ENCODE data around the gene BLVRB.
"Not testable (repeated sequence)": the region's sequence is repeated elsewhere in the genome, so short reads cannot be mapped to it uniquely, and the experiment has no call there.

The BLVRB gene

GRCh38 chr19:40449506-40449905 is 16.0 kb downstream of the BLVRB start:
- DNase-seq (ENCODE audit: low spot score) = no peak

GRCh38 chr19:40446263-40446784 is 19.2 kb downstream of the BLVRB start:
- DNase-seq (ENCODE audit: low spot score) = no peak

GRCh38 chr19:40445780-40446262 is 19.7 kb downstream of the BLVRB start:
- peak; percentile 22 for DNase-seq (ENCODE audit: low spot score)

- DNase-seq (ENCODE audit: low spot score) = no peak
These were observed 20.7 kb downstream of the BLVRB start for GRCh38 chr19:40444825-40445312.

- DNase-seq (ENCODE audit: low spot score) = peak; percentile 98
These were observed 21.3 kb downstream of the BLVRB start, which contains the start of gene SERTAD3 for GRCh38 chr19:40444000-40444824. TSS of gene SERTAD3 (minus strand) at chr19:40444335. CDS start at chr19:40442080, 2,255 bp downstream.

GRCh38 chr19:40443131-40443999 is 22.2 kb downstream of the BLVRB start:
- DNase-seq (ENCODE audit: low spot score) = peak; percentile 99

GRCh38 chr19:40442328-40443130 is 23.0 kb downstream of the BLVRB start:
- no peak for DNase-seq (ENCODE audit: low spot score)

GRCh38 chr19:40441719-40442253 is 23.8 kb downstream of the BLVRB start:
- DNase-seq (ENCODE audit: low spot score) = no peak

- DNase-seq (ENCODE audit: low spot score) = no peak
These were observed 27.3 kb downstream of the BLVRB start for GRCh38 chr19:40438284-40438683.

- DNase-seq (ENCODE audit: low spot score) = peak; percentile 88
These were observed 31.9 kb downstream of the BLVRB start for GRCh38 chr19:40433391-40434216.

- not testable (repeated sequence) for DNase-seq (ENCODE audit: low spot score)
These were observed 32.8 kb downstream of the BLVRB start for GRCh38 chr19:40432760-40433159.

GRCh38 chr19:40431698-40432097 is 33.8 kb downstream of the BLVRB start:
- no peak for DNase-seq (ENCODE audit: low spot score)

GRCh38 chr19:40430242-40430641 is 35.3 kb downstream of the BLVRB start:
- not testable (repeated sequence) for DNase-seq (ENCODE audit: low spot score)

- not testable (repeated sequence) for DNase-seq (ENCODE audit: low spot score)
These were observed 37.3 kb downstream of the BLVRB start for GRCh38 chr19:40428197-40428596.

- peak; percentile 99 for DNase-seq (ENCODE audit: low spot score)
These were observed 39.9 kb downstream of the BLVRB start, which contains the start of gene SERTAD1 for GRCh38 chr19:40425450-40426287. TSS of gene SERTAD1 (minus strand) at chr19:40425992. CDS start at chr19:40423546, 2,446 bp downstream.

- peak; percentile 42 for DNase-seq (ENCODE audit: low spot score)
These were observed 40.7 kb downstream of the BLVRB start for GRCh38 chr19:40424637-40425449.

- DNase-seq (ENCODE audit: low spot score) = no peak
These were observed 41.6 kb downstream of the BLVRB start for GRCh38 chr19:40423938-40424337.

All from hepatic stellate cell (primary cell).